LNCAP (cell line): ENCODE results near the gene SH3BP5L.

Experiments
- CTCF ChIP-seq: fragments of 450-650 bp; IDR thresholded peaks from 2 replicates; pipeline ENCODE4 v1.5.1; 2017; ENCODE audit warnings: mild to moderate bottlenecking

The SH3BP5L gene

GRCh38 chr1:248798791-248799190 is 26.9 kb downstream of the SH3BP5L start:
- TF ChIP-seq CTCF: no peak

GRCh38 chr1:248793592-248793991 is 32.1 kb downstream of the SH3BP5L start:
- TF ChIP-seq CTCF: no peak

- no peak for TF ChIP-seq CTCF
Observed at GRCh38 chr1:248792342-248792741, 33.4 kb downstream of the SH3BP5L start.

GRCh38 chr1:248791010-248791409 is 34.7 kb downstream of the SH3BP5L start:
- TF ChIP-seq CTCF: no peak

- TF ChIP-seq CTCF: no peak
Observed at GRCh38 chr1:248790456-248790855, 35.3 kb downstream of the SH3BP5L start.

- no peak for TF ChIP-seq CTCF
Observed at GRCh38 chr1:248788327-248788726, 37.4 kb downstream of the SH3BP5L start.

GRCh38 chr1:248787430-248787829 is 38.3 kb downstream of the SH3BP5L start:
- TF ChIP-seq CTCF: no peak

GRCh38 chr1:248786156-248786555 is 39.6 kb downstream of the SH3BP5L start:
- no peak for TF ChIP-seq CTCF
